Sigmoid colon (tissue), 4 donors: ENCODE data around the gene C17orf67.

ENCODE experiments used
- CTCF ChIP-seq, 4 experiments: fragments of 450-650 bp in 3 of 4; fragments of 200-600 bp in 1 of 4; IDR thresholded peaks; one replicate each; pipeline ENCODE4 v1.5.1; 2016 to 2019; ENCODE audit warnings: antibody characterized with exemption in 4 of 4, mild to moderate bottlenecking in 3 of 4, moderate library complexity in 2 of 4
- POLR2A ChIP-seq, 2 donors: fragments of 450-650 bp; IDR thresholded peaks; one replicate each; pipeline ENCODE4 v1.6.1; 2016; ENCODE audit warnings: antibody characterized with exemption in 2 of 2, mild to moderate bottlenecking in 2 of 2, moderate library complexity in 2 of 2
- POLR2AphosphoS5 ChIP-seq, 4 donors: sonication (generic); formaldehyde crosslinking; IDR thresholded peaks; one replicate each; pipeline ENCODE4 v1.6.1; 2017; ENCODE audit warnings: antibody characterized with exemption in 4 of 4

- TF ChIP-seq POLR2A (IDR thresholded peaks at IDR 0.05) (no peak), CTCF (IDR thresholded peaks at IDR 0.05) (no peak), POLR2AphosphoS5 (IDR thresholded peaks at IDR 0.05) (no peak)
These were observed 79.1 kb downstream of the C17orf67 start for GRCh38 chr17:56754523-56755208.
